Keratinocyte (primary cell): Measurements from ENCODE around the gene CHD9.

Experiments
- CTCF ChIP-seq, 3 experiments: IDR thresholded peaks in 1 of 3; conservative IDR thresholded peaks in 1 of 3; optimal IDR thresholded peaks in 1 of 3; 2 replicates in 2 of 3; 3 replicates in 1 of 3; pipeline versions ENCODE3 to v1.5.1; 2011; ENCODE audit warnings: low read length in 3 of 3, mild to moderate bottlenecking in 3 of 3, moderate library complexity in 2 of 3, control low read depth in 1 of 3, inconsistent platforms in 1 of 3; ENCODE audit not compliant: insufficient read depth in 2 of 3; ENCODE audit errors: extremely low read depth in 1 of 3
- EZH2 ChIP-seq: IDR thresholded peaks from one replicate; pipeline ENCODE4 v1.6.1; 2012; ENCODE audit warnings: inconsistent platforms, mild to moderate bottlenecking, low read length, moderate library complexity

DNA sequence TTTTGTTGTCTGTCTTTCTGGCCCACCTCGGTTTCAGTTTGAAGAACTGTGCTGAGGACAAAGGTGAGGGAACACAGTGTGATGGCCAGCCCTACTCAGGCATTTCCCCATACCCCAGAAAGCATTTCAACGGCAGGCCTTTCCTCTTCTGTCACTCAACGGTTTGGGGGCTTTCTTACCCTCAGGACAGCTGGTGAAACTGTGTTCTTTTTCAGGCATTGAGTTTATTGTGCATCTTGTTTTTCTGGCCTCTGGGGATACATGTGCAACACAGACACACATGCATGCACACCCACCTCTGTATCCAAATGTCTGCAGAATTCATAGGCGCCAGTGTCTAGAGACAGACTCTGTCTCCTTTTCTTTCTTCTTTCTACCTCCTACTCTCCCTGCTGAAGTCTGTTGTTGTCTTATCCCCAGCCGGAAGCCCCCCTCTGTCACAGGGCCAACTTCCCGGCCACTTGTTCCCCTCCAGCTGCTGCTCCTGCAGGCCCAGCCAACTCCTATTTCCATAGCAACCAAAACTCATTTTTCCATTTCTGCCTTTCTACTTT, 17.0 kb downstream of the CHD9 start:
- TF ChIP-seq CTCF (optimal IDR thresholded peaks at IDR 0.05 in 1 of 3, IDR thresholded peaks at IDR 0.05 in 1 of 3, conservative IDR thresholded peaks at IDR 0.05 in 1 of 3; ENCODE audit: extremely low read depth in 1 of 3, insufficient read depth in 2 of 3, low read length in 3 of 3) (no peak), EZH2 (no peak)
